Dedifferentiated amniotic fluid mesenchymal stem cell (primary cell): Measurements from ENCODE around the gene BLCAP.

ENCODE experiments used
- DNase-seq: peaks from one replicate; pipeline ENCODE4 v3.0.0-alpha.2; 2016; ENCODE audit errors: extremely low spot score

The BLCAP gene

DNA sequence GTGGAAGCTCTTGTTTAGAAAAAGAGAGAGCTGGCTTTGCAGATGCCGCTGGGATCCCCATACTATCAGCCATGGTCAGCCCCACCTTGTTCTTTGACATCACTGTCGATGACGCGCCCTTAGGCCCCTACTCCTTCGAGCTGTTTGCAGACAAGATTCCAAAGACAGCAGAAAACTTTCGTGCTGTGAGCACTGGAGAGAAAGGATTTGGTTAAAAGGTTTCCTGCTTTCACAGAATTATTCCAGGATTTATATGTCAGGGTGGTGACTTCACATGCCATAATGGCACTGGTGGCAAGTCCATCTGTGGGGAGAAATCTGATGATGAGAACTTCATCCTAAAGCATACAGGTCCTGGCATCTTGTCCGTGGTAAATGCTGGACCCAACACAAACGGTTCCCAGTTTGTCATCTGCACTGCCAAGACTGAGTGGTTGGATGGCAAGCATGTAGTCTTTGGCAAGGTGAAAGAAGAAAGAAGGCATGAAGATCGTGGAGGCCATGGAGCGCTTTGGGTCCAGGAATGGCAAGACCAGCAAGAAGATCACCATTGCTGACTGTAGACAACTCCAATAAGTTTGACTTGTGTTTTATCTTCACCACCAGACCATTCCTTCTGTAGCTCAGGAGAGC lies 2.4 kb upstream of the BLCAP start:
- no peak for DNase-seq

DNA sequence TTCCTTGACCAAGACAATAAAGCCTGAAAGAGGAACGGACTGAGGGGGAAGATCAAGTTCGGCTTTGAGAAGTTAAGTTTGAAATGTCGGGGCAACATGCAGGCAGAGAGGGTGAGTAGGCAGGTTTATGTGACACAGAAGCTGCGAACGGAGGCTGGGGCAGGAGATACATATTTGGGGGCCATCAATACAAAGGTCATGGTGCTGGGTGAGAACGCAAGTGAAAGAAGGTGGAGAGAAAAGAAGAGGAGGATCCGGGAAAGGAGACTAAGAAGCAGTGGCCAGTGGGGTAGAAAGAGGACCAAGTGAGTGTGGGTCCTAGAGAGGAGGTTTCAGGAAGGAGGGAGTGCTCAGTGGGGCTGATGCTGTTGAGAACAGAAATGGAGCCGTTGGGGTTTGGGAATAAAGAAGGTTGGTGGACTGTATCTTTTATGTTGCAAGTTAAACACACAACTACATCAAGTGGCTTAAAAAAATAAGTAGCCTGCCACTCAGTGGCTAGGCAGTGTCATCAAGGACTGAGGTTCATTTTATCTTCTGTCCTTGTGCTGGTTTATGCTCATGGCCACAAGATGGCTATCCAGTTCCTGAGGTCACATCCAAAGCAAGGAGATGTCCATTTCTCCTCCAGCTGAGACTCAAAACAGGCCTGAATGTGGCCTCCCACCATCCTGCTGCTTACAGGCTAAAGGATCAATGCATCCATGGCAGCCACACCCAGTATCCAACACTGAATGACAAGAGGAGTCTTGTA lies 1.7 kb upstream of the BLCAP start:
- DNase-seq: no peak

DNA sequence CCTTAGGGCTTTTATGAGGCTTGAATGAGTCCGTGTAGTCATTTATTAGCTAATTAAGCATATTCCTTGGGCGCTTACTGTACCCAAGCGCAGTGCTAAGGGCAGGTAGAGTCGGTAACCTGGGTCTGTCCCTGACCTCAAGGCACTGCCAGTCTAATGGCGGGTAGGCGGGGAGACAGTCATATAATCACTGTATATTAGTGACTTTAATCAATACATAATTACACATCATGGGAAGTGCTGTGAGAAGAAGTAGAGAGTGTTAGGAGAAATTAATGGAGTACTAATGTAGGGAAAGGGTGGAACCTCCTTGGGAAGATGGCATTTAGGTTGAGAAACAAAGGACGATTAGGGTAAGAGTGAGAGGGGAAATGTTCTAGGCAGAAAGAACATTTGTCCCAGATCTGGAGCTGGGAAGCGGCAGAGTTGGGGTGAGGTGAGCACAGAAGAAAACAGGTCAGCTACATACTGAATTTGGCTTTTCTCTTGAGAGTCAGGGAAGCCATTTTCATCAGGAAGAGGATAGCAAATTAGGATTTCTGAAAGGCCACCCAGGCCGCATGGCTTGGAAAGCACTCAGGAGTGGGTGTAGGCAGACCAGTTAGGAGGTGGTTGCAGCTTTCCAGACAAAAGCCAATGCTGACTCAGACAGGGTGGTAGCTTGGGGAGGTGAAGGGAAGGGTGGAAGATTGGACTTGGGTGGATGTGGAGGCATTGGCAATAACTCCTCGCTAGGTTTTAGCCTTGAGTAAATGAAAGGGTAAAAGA lies 954 bp upstream of the BLCAP start:
- no peak for DNase-seq

DNA sequence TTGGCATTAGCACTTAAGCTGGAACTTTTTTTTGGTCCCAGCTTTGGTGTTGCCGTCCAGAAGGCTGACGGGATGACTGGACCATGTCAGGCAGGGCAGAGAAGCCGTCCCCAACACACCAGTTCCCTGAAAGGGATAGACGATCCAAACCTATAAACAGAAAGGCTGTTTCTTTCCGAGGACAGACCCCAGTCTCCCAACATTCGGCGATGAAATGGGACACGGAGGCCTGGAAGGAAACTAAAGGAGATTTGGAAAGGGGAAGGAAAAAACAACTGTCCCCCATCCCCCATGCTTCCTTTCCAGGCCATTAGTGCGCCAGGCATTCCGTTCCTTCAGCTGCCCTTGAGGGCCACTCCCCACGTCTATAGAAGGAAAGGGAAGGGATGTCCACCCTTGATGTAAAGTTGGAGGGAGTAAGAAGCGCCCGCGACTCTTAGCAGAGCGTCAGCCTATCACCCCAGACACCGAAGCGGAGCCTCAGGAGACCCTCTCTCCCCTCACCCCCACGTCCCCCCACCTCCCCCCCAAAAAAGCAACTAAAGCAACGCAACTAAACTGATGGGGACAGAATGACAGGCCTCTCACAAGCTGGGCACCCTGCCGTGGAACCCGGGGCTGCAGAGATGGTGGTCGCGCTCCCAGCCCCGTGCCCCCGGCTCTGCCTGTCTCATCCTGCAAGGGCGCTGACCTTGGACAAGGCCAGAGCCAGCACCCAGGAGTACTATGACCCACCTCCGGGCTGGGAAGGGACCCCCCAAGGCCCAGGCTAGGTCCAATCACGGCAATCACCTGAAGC lies 638 bp downstream of the BLCAP start:
- DNase-seq: no peak

DNA sequence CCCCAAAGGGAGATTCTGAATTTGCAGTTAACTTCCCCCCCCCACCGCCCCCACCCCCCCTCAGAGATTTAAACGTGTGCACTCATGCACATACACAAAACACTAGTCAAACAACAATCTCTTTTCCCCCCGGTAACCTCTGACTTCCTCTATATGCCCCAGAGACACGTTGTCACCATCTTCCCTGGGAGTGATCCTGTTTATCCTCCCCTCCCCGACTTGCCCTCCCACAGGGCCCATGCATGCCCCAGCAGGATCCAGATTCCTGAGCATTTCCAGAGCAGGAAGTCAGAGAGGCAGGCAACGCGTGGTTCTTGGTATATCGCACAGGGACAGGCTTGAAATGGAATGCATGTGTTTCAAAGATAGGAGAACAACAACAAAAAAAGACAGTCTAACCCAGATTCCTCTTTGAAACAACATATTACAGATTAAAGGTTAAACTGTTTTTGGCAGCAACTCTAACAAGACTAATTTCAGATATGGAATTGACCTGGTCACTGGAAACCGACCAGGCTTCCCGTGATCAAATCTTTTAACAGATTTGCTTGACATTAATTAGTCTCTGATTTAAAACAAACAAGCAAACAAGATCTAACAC lies 1.3 kb downstream of the BLCAP start:
- DNase-seq: peak; percentile 46

DNA sequence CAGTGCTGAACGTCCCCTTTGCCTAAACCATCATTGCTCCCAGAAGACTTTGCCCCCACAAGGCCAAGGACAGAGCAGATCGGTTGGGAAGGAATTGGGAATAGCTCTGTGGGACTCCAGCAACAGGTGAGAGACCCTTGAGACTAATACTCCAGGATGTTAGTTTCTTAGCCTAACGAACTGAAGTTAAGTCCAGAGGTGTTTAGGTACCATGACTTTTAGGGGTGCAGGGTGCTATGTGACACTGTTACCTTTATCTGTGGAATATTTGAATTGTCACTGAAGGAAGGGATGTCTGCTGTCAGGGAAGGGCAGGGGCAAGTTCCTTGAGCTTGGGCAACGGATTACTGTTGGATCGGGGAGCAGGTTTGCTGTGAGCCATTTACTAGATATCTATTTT lies 1.9 kb downstream of the BLCAP start:
- DNase-seq: no peak

DNA sequence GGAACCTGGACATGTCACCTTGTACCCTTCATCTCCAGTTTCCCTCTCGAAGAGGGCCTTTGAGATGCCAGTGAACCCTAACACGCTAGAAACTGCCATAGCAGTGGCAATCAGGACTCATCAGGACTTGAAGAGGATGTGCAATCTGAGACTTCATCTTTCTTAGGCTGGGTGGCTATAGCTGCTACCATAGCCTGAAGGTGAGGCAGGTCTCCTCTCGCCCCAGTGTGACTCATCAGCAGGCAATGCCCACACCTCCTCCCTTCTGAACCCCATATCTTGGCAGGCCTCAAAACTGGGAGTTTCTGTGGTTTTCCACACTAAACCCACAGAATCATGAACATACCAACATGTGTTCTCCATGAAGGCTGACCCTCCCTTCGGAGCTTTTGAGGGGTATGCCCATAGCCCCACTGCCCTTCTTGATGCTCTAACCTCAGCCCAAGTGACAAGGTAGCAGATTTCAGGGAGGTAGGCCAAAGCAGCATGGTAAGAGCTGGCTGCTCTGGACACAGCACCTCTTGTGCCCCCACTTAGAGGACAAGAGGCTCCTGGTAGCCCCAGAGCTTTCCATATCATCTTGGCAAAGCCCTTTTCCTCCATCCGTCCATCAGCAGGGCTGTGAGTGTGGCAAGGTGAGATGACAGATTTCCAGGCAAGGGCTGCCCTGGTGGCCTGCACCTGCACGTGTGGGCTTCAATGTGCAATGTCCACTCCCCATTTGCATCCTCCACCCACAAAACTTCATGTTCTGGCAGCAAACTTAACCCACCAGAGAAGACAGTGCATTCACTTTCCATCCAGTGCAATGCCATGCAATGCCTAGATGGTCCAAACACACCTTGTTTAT lies 2.6 kb downstream of the BLCAP start:
- no peak for DNase-seq

DNA sequence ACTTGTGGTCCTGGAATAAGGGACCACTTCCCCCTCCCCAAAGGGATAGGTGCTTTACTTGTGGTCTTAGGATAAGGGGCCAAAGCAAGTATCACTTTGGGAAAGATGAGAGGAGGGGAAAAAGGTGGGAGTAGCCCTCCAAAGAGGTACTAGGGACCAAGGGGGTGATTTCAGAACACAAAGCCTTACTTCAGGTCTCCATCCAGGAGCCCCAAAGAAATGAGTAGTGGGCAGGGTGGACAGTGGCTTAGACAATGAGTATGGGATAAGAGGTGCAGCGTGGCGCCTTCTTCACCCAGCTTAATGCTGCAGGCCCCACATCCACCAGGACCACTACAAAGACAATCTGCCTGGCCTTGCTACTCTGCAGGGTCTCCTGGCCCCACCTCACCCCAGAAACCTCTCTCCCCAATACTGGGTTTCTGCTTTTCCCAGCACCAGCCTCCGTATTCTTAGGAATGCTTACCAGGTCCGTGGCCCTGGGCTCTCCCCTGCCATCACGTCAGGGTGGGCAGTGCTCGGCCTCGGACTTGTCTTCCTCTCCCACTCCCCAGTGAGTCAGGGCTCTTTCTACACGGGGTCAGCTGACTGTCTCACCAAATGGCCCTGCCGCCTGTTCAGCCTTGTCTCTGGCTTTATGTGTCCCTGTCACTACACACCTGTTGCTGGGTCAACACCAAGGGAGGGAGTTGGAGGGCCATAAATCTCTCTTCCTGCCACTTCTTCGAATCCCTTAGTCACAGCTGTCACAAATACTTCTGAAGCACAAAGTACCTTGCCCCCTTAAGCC lies 3.6 kb downstream of the BLCAP start:
- no peak for DNase-seq

DNA sequence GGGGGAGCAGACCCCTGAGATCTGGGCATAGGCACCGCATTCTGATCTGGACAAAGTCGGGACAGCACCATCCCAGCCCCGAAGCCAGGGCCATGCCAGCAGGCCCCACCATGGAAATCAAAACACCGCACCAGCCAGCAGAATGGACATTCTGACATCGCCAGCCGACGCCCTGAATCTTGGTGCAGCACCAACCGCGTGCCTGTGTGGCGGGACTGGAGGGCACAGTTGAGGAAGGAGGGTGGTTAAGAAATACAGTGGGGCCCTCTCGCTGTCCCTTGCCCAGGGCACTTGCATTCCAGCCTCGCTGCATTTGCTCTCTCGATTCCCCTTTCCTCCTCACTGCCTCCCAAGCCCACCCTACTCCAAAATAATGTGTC lies 4.7 kb downstream of the BLCAP start:
- DNase-seq: no peak

DNA sequence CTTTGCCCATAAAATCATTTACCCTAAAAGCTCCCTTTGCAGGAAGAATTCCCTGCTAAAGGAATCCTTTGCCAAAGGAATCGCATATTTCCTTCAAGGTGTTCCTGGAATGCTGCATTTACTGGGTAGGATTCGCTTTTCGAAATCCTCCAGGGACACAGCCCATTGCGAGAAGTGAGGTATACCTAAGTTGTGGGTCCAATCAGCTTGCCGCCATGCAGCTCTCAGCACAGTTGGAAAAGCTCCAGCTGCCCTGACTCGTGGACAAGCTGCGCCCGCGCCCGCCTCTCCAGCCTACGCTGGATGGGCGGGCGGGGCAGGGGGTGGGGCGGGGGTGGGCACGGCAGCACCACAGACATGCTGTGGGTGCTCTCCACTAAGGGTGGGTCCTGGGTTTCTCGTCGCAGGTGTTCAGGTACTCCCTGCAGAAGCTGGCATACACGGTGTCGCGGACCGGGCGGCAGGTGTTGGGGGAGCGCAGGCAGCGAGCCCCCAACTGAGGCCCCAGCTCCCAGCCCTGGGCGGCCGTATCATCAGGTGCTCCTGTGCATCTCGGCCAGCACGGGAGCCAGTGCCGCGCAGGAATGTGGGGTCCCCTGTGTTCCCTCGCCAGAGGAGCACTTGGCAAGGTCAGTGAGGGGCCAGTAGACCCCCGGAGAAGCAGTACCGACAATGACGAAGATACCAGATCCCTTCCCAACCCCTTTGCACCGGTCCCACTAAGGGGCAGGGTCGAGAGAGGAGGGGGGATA lies 5.2 kb downstream of the BLCAP start:
- DNase-seq: no peak

DNA sequence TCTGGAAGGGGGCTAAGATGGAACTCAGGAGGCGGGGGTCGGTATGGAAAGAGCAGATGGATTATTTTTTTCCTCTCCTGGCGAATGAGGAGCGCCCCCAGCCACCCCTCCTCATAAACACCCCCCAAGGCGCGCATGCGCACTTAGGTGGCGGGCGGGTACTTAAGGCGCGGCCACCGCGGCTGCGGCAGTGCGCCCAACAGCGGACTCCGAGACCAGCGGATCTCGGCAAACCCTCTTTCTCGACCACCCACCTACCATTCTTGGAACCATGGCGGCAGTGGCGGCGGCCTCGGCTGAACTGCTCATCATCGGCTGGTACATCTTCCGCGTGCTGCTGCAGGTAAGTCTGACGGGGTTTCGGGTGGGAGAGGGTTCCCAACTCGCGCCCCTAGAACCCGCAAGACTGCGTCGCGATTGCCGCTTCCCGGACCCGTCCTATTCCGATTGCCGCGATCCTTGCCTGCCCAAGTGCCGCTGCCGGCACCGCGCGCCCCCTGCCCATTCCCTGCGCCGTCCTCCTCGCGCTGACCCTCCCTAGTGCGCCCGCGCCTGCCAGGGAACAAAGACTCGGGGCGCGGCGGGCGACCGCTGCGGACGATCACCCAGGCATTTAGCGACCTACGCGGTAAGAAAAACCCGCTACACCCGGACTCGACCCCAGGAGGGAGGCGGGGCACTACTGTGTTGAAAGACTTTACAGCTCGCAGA lies 6.5 kb downstream of the BLCAP start, which contains the start of gene NNAT:
NNAT (plus strand) TSS at position 190 of the 711 bp plus-strand sequence; CDS start at position 272, 82 bp downstream.
- no peak for DNase-seq

DNA sequence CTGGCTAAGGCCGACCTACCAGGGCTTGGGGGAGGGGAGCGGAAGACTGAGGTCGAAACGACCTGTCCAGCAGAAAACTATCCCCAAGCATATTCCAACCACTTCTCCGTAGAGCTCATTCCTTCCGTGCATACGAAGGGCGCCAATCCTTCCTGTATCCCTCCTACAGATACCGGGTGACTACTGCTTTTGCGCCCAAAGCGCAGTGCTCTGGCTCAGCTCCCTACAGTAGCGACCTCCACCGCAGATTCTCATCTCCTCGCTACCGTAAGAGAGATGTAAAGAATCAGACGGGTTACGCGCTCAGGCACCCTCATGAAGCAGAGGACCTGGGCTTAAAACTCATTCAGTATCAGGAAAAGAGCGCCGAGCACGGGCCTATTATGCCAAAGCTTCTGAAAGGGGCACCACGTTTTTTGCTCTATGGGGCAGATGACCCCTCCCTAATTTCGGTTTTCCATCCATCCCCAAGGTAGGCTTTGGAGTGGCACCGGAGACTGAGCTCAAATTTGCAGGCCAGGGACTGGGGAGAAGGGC lies 7.2 kb downstream of the BLCAP start:
- no peak for DNase-seq

DNA sequence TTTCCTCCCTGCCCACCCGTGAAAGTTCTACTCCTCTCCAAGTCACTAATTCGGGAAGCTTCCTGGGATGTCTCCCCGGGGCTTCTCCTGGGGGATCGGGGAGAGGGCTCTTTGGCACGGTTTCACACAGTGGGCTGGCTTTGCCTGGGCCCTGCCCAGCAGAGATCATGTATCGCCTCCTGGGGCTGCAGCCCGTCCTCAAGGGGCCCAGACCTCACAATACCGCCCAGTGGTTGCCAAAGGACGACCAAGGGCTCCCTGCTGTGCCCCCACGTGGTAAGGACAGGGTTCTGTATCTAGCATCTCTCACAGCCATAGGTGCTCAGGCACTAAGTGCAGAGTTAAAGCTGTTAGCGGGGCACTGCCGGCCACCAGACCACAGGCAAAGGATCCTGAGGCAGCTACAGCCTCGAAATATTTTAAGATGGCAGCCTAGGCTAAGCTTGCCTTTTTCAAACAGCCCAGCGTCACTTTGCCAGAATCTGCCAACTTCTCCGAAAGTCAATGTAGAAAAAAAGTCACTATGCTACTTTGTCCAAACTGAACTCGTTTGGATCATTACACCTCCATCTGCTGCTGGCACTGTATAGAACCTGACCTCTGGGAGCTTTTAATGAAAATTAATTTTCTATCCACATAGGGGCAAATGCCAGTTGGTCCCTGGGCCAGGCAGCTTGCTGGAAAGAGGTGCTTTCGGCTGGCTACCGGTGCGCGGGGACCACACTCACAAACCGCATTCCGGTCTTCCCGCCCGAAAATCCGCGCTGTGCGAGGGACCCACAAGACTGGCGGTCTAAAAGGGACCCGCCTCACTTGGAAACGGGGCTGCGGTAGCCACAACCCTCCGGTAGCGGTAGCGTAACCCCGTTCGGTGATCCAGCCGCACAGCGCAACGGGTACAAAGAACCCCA lies 7.9 kb downstream of the BLCAP start:
- DNase-seq: no peak

DNA sequence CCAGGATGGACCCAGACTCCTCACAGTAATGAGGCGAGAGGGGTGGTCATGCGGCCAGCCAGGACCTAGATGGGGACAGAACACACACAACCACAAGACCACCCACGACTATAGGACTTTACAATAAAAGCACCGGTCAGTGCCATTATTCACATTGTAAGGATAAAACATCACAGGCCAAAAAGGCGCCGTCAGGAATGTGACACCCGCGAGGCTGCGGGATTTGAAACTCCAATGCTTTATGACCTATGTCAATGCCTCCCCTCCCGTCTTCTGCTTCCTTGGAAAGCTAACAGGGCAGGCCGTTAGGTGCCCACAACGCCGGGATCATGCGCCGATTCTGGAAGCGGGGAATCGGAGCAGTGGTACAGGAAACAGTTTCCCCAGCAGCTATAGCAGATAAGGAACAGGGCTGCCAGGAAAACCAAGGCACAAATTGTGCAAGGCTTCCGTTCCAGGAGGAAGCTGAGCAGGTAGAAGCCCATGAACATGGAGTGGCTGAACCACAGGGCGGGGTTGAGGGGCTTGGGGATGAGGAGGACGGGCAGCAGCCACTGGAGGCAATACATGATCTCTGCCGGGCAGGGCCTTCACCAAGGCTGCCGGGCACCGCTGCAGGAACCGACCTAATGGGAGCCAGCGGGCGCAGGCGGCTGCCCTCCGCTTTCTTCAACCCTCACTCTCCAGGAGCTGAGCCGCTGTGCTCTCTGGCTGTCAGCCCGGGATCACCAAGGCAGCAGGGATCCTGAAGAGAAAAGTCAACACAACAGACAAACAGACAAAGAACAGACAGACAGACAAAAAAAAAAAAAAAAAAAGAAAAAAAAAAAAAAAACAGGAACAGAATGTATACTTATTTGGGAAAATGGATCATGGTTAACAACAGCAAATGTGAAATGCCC lies 8.8 kb downstream of the BLCAP start:
- no peak for DNase-seq

DNA sequence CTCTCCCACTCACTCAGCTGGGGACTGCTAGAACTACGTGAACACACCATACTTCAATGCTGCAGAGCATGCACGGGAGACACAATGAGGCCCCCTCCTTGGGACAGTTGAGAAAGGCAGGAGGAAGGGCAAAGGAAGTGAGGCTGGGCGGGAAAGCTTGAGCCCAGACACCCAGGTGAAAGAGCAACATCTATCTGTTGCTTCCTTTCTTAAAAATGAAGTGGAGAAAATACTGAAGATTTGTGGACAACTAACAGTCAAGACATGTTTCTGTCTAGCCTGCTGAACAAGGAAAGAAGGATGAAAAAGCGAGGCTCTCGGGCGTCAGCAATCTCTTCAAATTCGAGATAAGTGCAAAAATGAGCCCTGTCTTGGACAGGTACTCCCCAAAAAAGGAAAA lies 9.6 kb downstream of the BLCAP start:
- no peak for DNase-seq
